Limb (tissue), 2 donors: ENCODE measurements around the gene UXT.

Source experiments
- DNase-seq, 2 donors: peaks; one replicate each; pipeline ENCODE4 v3.0.0-alpha.2; 2016; ENCODE audit errors: extremely low spot score in 2 of 2

The UXT gene

DNA sequence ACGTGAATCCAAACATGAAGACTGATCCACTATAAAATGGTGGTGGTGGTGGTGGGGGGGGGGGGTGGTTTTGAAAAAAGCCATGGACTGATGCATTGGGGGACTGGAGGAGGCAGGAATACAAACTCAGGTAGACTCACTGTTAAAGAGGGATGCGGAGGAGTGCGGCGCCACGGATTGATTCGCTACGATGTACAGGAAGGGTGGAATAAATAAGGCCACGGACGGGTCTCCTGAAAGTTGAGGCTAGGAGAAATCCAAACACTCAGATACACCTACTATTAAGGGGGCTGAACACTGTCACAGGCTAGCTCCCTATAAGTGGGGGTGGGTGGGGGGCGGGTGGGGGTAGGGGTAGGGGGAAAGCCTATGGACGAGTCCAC, 9.2 kb downstream of the UXT start:
- no peak for DNase-seq

GRCh38 chrX:47649271-47649670, 9.7 kb downstream of the UXT start:
- DNase-seq: no peak

DNA sequence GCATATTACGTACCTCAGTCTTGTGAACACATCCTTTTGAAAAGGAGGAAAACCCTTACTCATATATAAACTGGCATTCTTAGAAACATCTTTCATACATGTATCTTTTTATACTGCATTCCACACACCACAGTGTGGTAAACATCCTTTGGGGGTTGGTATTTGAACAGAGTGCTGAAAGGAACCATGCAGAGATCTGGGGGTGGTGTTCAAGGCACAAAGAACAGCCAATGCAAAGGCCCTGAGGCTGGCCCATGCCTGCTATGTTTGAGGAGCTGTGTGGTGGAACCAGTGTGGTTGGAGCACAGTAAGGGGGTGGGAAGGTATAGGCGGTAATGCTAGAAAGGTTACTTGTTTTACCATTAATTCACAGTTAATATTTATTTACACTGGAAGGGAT, 10.6 kb downstream of the UXT start:
- DNase-seq: no peak

GRCh38 chrX:47646636-47647035, 12.3 kb downstream of the UXT start:
- no peak for DNase-seq

DNA sequence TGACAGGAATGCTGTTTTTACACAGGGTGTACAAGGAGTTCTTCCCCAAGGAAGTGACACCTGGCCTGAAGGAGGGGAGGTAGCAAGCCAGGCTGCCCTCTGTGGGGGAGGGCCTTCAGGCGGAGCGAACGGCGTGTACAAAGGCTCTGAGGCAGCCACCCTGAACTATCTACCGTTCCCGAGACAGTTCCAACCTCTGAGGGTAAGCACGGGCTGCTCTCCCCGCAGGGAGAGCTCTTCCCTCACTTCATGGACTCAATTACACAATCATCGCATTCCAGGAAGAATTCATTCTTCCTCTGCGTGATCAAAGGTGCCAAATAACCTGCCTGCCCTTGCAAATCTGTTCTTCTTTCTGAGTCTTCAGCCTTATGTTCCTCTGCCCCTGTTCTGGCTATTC, 13.4 kb downstream of the UXT start:
- DNase-seq: no peak

DNA sequence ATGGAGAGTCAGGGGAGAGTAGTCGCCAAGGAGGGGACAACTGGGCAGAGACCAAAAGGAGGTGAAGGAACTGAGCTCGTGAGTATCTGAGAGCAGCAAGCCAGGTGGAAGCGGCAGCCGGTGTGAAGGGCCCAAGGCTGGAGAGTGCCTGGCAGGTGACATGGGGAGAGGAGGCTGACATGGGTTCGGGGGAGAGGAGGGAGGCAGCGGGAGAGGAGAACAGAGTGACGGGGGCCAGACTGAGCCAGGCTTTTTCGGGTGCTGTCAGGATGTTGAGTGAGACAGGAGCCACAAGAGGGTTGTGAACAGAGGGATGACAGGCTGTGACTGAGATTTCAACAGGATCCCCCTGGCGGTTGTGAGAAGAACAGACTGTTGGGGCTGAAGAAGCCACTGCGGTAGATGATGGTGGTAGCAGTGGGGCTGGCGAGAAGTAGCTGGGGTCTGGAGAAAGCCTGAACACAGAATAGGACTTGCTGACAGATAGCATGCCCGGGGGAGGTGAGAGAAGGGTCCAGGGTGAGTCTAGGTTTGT, 14.4 kb downstream of the UXT start:
- DNase-seq: no peak

DNA sequence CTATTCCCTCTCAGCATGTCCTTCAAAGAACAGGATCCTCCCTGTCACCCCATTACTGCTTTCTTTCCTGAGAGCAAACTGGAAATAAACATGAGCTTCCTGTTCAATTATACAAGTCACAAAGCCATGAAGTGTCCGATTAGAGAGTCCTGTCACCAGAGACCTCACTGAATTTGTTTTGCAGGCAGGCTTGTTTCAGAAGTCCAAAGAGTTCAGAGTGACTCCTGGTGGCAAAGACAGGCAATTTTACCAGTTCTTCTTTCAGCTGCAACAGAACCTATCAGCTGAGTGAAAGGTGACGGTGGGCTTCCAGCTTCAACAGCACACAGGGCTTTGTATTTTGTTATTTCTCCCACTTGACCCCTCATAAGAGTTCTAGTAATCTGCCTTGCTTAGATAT, 15.1 kb downstream of the UXT start:
- DNase-seq: no peak

- DNase-seq: no peak
Measured at GRCh38 chrX:47638816-47639215, 20.2 kb downstream of the UXT start.

- no peak for DNase-seq
Measured at GRCh38 chrX:47637546-47638195, 21.3 kb downstream of the UXT start.

DNA sequence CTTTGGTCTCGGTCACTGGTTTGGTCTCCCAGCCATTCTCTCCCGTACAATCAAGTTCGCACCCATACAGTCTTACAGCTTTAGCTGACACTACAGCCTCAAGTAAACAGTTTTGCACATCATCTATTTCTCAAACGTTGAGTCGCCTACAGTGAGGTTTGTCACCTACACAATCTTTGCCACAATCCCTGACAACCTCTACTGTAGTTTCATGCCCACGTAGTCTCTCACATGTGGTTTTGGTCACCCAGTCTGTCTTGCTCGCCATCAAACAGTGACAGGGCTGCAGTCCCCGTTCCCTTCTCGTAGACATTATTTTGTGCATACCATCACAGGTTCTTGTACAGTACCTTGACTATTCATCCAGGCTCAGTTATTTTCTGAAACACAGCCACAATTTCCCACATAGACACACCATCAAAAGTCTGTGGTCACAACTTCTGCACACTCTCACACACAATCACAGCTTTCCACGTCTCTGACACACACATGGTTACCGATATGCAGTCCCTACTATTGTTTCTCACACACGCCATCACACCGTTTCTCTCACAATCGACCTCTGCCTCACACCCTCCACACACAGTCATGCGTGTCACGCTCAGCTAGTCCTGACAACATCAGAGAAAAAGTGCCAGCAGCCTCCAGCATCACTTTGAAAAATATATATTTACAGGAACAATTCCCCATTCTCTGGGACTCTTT, 24.0 kb downstream of the UXT start:
- DNase-seq: no peak

GRCh38 chrX:47633689-47634590, 25.0 kb downstream of the UXT start:
- DNase-seq: no peak

DNA sequence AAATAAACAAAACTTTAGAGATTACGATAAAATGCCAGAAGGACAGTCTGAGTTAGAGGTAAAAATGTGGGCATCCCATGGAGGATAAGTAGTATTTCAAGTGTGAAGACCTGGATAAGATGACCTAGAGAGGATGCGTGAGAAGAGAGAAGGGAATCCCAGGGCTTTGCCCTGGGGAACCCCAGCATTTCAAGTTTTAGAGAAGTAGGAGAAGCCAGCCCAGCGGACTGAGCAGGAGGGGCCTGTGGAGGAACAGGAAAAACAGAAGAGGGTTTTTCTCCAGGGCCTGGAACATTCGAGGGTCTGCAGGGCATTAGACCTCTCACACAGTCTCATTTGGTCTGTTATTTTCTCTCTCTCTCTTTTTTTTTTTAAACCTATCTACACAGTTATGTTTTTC, 26.3 kb downstream of the UXT start:
- no peak for DNase-seq

GRCh38 chrX:47631676-47632075, 27.3 kb downstream of the UXT start:
- DNase-seq: no peak

- no peak for DNase-seq
Measured at GRCh38 chrX:47629419-47630200, 29.4 kb downstream of the UXT start, which contains the start of gene CFP. Gene CFP, minus strand, starts transcription at chrX:47629930. Its CDS starts 86 bp downstream, at chrX:47629844.

DNA sequence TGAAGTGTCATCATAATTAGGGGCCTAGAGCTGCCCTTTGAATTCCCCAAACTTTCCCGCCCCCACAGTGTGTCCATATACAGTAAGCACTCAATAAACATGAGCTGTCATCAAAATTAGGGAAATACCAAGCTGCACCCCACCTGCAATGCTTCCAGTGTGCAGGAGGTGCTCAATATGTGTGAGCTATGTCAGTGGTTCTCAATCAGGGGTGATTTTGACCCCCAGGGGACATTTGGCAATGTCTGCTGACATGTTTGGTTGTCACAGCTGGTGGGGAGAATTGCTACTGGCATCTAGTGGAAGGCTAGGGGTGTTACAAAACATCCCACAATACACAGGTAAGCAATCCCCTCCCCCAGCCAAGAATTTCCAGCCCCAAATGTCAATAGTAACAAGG, 30.0 kb downstream of the UXT start:
- DNase-seq: no peak

GRCh38 chrX:47625365-47625764, 33.6 kb downstream of the UXT start:
- DNase-seq: no peak

- DNase-seq: peak; percentile 36 to 76
Measured at GRCh38 chrX:47623540-47624027, 35.4 kb downstream of the UXT start.

- no peak for DNase-seq
Measured at GRCh38 chrX:47621851-47622250, 37.1 kb downstream of the UXT start.

DNA sequence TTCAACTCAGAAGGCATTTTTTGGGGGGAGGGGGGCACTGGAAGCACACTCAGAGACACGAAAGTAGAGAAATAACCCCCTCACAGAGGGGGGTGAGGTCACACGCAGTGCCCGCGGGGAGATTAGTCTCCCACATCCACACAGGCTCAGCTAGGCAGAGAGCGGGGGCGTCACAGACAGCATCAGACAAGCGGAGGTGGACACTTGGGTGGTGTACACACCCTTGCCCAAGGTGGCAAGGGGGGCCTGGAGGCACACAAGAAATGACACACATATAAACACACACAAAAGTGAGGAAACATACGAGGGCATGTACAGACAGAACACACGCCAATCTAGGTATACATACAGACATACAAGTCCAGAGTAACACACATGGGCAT, 38.7 kb downstream of the UXT start:
- no peak for DNase-seq

- DNase-seq: peak; percentile 67 to 87
Measured at GRCh38 chrX:47619486-47620302, 39.3 kb downstream of the UXT start, which contains the start of gene SYN1. Gene SYN1, minus strand, starts transcription at chrX:47619857. Its CDS starts 129 bp downstream, at chrX:47619728.
